Measurements from ENCODE around the gene MACROH2A2.
"Not testable (repeated sequence)": the region's sequence is repeated elsewhere in the genome, so short reads cannot be mapped to it uniquely, and the experiment has no call there.

MACROH2A2 gene

GRCh38 chr10:70106958-70107791 is 54.5 kb downstream of the MACROH2A2 start:
- DNase-seq: peak; percentile 31 to 32

- no peak for DNase-seq
These were observed 56.6 kb downstream of the MACROH2A2 start for GRCh38 chr10:70109064-70109729.

GRCh38 chr10:70111496-70111895 is 58.9 kb downstream of the MACROH2A2 start:
- DNase-seq: no peak

GRCh38 chr10:70112071-70112470 is 59.4 kb downstream of the MACROH2A2 start:
- no peak for DNase-seq

DNA sequence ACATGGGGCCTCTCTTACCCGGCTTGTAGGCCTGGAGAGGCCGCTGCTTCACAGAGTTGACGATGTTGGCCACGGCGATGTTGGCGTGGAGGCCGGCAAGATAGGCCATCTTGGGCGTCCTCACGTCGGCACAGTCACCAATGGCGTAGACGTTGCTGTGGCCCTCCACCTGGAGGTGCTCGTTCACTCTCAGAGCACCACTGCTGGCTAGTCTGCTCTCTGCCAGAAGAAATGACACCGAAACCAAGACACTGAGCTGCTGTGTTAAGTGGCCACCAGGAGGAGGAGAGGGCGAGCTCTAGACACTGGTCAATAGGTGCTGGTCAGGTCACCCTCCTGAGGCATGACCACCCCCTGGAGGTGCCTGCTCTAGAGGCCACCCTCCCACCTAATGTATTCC is 62.3 kb downstream of the MACROH2A2 start:
- DNase-seq: no peak

DNA sequence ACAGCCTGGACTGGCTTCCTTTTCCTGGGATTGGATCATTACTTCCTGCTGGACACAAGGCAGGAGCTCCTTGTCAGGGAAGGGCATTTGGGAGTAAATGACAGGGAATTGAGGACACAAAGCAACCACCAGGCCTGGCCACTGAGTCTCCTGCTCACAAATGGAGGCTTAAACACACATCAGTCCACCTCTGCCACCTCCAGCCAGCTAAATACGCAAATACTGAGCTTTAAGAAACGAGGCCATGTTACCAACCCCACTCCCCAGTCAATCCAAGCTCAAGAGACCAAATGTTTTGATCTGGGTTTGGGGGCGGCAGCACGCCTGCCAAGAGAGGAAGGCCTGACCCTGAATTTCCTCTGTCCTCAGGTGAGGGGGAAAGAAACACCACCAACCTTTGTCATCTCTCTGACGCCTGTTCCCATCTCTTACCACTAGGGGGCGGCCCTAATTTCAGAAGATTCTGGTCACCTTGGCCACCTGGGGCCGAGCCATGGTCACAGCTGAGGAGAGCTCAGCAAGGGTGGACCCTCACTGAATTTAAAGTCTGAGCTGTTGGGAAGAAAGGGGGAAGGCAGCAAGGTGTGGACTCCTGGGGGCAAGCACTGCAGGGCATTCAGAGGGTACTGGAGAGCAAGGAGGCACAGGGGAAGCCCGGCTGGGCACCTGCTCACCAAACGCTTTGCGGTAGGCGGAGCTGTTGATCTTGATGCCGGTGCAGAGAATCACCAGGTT is 63.5 kb downstream of the MACROH2A2 start:
- peak; percentile 60 to 64 for DNase-seq

- DNase-seq: no peak
These were observed 65.0 kb downstream of the MACROH2A2 start for GRCh38 chr10:70117646-70118045.

DNA sequence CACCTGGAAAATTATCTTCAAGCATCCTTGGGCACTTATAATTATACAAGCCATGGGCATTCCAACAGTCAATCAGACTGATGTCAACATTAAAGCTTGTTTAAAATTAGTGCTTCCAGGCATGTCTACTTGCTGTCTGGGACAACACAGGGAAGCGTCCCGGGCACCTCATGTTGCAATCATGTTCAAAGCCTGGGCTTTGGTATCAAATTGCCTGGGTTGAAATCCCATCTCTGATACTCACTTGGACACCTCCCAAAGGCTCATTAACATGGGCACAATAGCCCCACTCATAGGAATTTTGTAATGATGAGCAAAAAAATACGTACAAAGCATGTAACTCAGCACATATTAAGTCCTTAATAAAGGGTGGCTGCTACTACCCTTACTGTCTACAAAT is 65.5 kb downstream of the MACROH2A2 start:
- DNase-seq: no peak

- no peak for DNase-seq
These were observed 66.6 kb downstream of the MACROH2A2 start for GRCh38 chr10:70119197-70119596.

DNA sequence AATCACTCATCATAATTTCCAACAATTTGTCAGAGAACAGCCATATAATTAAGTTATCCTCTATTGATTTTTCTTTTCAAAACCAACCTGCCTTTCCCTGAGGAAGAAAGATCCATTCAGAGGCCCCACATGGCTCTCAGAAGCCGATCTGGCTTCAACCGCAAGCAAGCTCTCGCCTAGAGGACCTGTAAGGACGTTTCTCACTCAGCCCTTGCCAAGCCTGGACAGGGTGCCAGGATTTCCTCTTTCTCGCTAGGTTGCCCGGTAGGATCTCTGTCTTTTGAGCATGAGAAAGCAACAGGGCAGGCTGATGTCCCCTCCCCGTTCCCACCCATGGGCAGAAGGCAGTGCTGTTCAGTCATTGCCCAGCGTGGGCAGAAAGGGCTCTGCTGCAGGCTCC is 67.0 kb downstream of the MACROH2A2 start:
- DNase-seq: no peak

- no peak for DNase-seq
These were observed 67.8 kb downstream of the MACROH2A2 start for GRCh38 chr10:70120417-70120816.

DNA sequence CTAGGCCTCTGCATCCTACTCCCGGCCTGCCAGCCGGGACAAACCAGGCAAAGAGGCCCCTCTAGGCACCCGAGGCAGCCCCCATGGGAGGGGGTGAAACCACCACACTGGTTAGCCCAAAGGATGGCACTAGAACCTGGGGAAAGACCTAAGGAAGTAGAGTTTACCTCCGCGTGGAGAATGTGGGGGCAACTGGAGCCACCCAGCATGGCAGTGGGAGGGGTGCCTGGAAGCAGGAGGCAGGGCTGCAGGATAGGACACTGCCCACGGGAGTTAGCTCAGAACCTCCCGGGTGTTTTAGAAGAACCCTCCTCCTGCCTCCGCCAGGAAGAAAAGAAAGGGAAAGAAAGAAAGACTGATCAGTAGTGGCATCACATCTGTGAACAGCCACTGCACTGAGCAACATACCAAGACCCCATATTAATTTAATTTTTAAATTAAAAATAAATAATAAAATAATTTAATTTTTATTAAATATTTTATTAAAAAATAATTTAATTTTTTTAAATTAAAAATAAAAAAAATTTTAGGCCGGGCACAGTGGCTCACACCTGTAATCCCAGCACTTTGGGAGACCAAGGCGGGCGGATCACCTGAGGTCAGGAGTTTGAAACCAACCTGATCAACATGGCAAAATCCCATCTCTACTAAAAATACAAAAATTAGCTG is 68.8 kb downstream of the MACROH2A2 start:
- DNase-seq: no peak

DNA sequence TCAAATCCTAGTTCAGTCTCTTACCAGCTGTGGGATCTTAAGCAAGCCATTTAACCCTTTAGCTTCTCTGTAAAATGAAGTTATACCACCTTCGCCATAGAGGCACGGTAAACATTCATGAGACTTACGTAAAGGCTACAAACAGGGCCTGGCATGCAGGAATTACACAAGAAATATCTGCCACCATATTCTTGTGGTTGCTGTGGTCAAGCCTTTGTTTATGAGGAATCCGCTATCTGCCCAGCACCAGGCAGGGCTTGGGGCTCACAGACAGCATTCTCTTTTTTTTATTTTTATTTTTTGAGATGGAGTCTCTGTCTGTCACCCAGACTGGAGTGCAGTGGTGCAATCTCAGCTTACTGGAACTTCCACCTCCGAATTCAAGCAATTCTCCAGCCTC is 70.1 kb downstream of the MACROH2A2 start:
- no peak for DNase-seq

DNA sequence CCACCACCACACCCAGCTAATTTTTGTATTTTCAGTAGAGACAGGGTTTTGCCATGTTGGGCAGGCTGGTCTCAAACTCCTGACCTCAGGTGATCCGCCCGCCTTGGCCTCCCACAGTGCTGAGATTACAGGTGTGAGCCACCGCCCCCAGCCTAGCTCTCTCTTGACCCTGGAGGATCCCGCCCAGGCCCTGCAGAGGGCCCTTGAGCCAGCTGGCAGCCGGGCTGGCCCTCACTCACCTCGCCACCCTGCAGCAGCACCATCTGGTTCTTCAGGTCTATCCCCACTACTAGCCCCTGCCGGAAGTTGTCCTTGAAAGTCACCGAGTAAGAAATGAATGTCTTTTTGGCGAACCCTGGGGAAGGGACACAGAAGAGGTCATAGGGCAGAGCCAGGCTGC is 70.5 kb downstream of the MACROH2A2 start:
- not testable (repeated sequence) for DNase-seq

DNA sequence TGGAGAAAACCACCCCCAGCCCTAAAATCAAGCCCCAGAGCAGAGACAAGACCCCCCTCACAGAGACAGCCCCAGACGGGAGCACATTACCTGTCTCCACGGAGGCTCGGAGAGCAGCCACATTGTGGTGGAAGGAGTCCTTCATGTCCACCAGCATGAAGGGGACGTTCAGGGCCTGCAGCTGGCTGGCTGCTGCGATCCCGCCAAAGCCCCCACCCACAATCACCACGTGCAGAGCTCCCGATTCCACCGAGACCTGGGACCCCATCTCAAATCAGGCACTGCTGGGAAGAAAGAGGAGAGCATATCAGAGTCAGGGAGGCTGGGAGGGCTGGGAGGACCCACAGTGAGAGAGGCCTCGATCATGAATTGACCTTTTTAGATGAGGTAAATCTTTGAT is 71.2 kb downstream of the MACROH2A2 start:
- DNase-seq: no peak

- no peak for DNase-seq
These were observed 71.8 kb downstream of the MACROH2A2 start for GRCh38 chr10:70124415-70124814.

DNA sequence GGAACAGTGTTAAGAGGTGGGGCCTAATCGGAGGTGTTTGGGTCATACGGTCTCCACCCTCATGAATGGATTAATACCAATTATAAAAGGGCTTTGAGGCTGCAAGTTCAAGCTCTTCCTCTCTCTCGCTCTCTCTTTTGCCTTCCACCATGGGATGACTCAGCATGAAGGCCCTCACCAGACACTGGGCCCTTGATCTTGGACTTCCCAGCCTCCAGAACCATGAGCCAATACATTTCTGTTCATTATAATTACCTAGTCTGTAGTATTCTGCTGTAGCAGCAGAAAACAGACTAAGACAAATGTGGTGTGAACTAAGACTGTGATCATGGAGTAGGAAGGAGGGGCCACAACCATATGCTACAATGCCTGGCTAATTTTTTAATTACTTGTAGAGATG is 72.3 kb downstream of the MACROH2A2 start:
- no peak for DNase-seq

DNA sequence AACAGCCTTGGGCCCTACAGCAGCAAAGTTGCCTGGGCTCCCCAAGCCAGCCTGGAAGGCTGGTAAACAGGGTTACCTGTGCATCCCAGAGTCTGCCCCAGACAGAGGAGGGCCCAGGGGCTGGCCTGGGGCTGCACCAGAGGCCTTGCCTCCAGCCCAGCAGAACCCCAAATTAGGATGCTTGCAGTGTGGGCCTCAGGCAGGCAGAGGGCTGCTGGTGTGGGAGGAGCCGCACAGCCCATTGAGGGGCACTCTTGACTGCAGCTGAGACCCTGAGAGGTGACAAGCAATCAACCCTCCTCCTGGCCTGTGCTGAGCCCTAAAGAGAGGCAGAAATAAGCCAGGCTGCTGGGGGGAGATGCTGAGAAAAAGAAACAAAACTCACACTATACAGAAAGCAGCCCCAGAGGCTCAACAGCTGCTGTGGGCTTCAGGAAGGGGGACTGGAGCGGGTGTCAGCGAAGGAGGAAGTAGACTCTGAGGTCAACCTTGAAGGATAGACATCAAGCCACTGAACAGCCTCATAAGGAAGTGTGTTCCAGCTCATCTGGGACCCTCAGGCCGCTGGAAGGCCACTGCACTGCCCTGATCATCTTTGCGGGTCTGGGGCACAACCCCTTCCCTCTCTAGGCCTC is 73.4 kb downstream of the MACROH2A2 start:
- no peak for DNase-seq

DNA sequence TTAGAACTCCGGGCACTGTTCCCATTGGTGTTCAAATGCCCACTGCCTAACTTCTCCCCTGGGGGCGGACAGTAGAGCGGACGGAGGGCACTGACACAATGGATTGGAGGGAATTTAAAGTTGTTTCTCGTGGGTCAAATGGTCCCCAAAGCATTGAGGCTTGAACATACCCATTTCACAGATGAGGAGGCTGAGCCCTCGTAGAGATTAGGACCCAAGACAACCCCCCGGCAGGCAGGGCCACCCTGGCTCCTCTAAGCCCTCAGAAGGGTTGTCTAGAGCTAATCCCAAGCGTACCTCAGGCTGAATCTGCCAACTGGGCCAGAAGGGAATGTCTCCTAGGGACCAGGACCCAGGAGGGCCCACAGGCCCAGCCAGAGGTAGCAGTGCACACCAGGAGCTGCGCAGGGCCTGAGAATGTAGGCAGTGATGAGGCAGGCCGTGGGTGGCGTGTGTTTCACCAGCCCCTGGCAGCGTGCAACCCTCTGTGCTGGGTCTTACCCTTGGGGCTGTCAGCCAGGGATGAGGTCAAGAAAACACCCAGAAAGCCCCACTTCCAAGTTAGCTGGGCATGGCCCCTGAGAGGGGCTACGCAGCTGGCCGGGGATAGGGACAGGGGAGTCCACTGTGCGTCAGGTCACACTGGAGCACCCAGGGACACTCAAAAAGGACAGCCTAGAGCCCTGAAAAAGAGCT is 74.2 kb downstream of the MACROH2A2 start:
- DNase-seq: no peak

DNA sequence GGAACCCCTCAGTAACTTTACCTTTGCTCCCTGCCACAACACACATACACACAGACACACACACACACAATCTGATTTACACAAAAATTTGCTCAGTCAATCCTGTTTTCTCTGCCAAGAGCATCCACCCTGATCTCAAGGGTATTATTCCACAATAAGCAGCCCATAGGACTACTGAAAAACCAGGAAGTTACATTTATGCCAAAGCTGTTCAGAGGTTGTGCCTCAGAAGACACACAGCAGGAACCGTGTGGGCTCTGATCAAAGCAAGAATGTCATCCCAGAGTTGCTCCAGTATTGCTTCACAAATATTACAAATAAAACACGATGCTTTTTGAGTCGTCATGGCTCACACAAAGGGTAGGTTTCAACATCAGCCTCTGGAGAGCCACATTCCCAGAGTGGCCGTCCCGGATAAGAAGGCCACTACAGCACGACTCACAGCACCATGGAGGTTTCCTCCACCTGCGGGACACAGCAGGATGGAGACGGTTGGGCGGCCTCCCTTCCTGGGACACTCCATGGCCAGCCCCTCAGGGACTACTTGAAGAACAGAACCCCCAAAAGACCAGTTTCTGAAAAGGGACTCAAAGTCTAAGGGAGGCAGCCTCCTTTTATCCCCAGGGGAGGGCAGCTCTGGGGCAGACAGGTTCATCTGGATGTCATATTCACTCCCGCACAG is 78.4 kb downstream of the MACROH2A2 start:
- no peak for DNase-seq

GRCh38 chr10:70131560-70131937 is 78.9 kb downstream of the MACROH2A2 start:
- DNase-seq: no peak
